Pancreas (tissue), 10 donors: Measurements from ENCODE around the gene KIF24. TPM values are rescaled to one million over a fixed set of nuclear protein-coding genes. Genes with fewer than 3 reads are reported as not detected.

Experiments
- ATAC-seq, 4 donors: fragments of 200-7000 bp; cut with Tn5 transposase; one replicate each; pipeline versions ENCODE4 v1.8.0 to v1.9.1; 2020; ENCODE audit warnings: mild to moderate bottlenecking in 4 of 4, moderate library complexity in 4 of 4
- DNase-seq, 6 donors: peaks; one replicate each; pipeline ENCODE4 v3.0.0-alpha.2; 2020
- FAIRE-seq: peaks from 2 replicates; lab custom pipeline; 2012; peaks lifted over from hg19 to GRCh38; lab: Jason Lieb, UNC
- H3K27ac ChIP-seq, 4 donors: fragments of 200-600 bp; sonication (generic); 1 replicate in 3 of 4; 2 replicates in 1 of 4; pipeline versions ENCODE4 v1.5.0 to v1.8.0; 2020
- H3K27me3 ChIP-seq, 4 donors: fragments of 200-600 bp; one replicate each; pipeline ENCODE4 v1.8.0; 2021
- H3K36me3 ChIP-seq, 3 donors: fragments of 200-600 bp; sonication (generic) in 1 of 3; one replicate each; pipeline versions ENCODE4 v1.5.0 to v1.8.0; 2020 to 2021
- H3K4me1 ChIP-seq, 3 donors: fragments of 200-600 bp; one replicate each; pipeline ENCODE4 v1.8.0; 2021
- H3K4me3 ChIP-seq, 4 donors: fragments of 200-600 bp; sonication (generic) in 2 of 4; one replicate each; pipeline versions ENCODE4 v1.5.0 to v1.8.0; 2020 to 2021
- H3K9me3 ChIP-seq, 4 donors: fragments of 200-600 bp; one replicate each; pipeline ENCODE4 v1.8.0; 2021
- WGBS, 2 donors: extraction: QIAGEN DNeasy Blood & Tissue Kit; methylation state at CpG; one replicate each; pipeline ENCODE4 v1.1.7; 2013; 5-methylcytosine and 5-hydroxymethylcytosine counted together
- intact Hi-C, 3 donors: fragments of 100-400 bp; cut with DNase I; formaldehyde crosslinking; loops; one replicate each; pipeline versions ENCODE4 v1.11.1 to v1.14.2; 2022
- polyA plus RNA-seq, 2 donors: library from polyadenylated mRNA; stranded (reverse); fragments of 200-250 nt; gene quantifications; one replicate each; pipeline ENCODE4 v1.2.3, GENCODE V29; 2013
- total RNA-seq, 6 donors: library from RNA; stranded (reverse); fragmentation: NEBNext Ultra II Directional in 4 of 6; extraction: Animal tissue kit (Norgen Biotek cat#: 25700) in 4 of 6; gene quantifications; one replicate each; pipeline versions ENCODE4 v1.2.1 to v1.2.4, GENCODE V29; 2021 to 2023
- TF ChIP-seq, protein P1 (sequence below), 4 donors: fragments of 200-600 bp; sonication (generic) in 3 of 4; IDR thresholded peaks; one replicate each; pipeline versions ENCODE4 v1.5.0 to v1.8.0; 2021; ENCODE audit warnings: antibody characterized with exemption in 4 of 4
- donor health status: healthy with polysubstance abuse.
- donor health status: DM: no; HTN: no; CAD: no; lungs with moderate emphysema.
- donor health status: DM: no; HTN: no; CAD: no.
- donor health status: control.
- donor health status: control.
- donor health status: Bipolar disorder and iron deficiency.
- donor health status: DM: yes; HTN: yes; CAD: no.
- donor health status: DM: no; HTN: no; CAD: no.
- donor health status: DM: no; HTN: no; CAD: no.
- donor health status: DM: yes; HTN: yes; CAD: no.

KIF24 gene, protein sequence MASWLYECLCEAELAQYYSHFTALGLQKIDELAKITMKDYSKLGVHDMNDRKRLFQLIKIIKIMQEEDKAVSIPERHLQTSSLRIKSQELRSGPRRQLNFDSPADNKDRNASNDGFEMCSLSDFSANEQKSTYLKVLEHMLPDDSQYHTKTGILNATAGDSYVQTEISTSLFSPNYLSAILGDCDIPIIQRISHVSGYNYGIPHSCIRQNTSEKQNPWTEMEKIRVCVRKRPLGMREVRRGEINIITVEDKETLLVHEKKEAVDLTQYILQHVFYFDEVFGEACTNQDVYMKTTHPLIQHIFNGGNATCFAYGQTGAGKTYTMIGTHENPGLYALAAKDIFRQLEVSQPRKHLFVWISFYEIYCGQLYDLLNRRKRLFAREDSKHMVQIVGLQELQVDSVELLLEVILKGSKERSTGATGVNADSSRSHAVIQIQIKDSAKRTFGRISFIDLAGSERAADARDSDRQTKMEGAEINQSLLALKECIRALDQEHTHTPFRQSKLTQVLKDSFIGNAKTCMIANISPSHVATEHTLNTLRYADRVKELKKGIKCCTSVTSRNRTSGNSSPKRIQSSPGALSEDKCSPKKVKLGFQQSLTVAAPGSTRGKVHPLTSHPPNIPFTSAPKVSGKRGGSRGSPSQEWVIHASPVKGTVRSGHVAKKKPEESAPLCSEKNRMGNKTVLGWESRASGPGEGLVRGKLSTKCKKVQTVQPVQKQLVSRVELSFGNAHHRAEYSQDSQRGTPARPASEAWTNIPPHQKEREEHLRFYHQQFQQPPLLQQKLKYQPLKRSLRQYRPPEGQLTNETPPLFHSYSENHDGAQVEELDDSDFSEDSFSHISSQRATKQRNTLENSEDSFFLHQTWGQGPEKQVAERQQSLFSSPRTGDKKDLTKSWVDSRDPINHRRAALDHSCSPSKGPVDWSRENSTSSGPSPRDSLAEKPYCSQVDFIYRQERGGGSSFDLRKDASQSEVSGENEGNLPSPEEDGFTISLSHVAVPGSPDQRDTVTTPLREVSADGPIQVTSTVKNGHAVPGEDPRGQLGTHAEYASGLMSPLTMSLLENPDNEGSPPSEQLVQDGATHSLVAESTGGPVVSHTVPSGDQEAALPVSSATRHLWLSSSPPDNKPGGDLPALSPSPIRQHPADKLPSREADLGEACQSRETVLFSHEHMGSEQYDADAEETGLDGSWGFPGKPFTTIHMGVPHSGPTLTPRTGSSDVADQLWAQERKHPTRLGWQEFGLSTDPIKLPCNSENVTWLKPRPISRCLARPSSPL (N-terminal part only)
- total RNA-seq (under 1 TPM; 0.37 to 0.69 (median 0.48) TPM), polyA plus RNA-seq (under 1 TPM; 0.38 to 0.52 TPM)

DNA sequence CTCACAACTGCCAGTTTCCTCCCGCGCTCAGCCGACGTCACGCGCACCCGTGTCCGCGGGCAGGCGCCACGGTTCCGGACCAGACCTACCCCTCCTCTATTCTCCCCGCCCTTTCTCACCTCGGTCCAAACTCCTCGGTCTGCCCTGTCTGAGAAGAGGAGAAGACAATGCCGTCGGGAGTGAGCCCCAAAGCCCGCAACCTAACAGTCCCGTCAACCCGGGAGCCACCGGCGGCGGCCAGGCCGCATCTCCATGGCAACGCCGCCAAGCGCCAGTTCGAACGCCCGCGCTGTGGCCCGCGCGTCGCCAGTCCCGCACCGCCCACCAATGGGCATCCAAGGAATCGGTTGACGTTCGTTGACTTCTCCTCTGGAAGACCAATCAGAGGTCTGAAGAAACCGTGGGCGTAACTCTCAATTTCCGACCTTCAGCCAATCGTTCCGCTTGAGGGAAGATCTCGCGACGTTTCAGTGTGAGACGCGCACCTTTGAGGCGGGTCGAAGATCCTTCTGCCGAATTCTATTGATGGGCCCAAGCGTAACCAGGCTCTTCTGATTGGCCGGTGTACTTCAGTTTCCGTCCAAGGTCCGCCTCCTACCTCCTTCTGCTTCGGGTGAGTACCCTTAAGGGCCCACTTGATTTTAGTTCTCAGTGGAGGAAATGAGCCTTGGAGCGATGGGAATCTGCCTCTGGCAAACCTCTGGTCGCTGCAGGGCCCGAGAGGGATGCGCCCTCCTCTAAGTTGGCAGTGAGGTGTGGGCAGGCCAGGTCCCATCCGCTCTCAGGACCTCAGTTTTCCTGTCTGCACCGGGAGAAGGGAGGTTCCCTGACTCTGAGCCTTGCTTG lies at the start of gene KIF24, which contains the start of gene NUDT2:
KIF24 (minus strand) TSS at position 282 of the 846 bp plus-strand sequence. CDS start 17,922 bp downstream, outside the sequence.
NUDT2 (plus strand) TSS at position 583 of the 846 bp plus-strand sequence. CDS start 9,471 bp downstream, outside the sequence.
- TF ChIP-seq, protein P1, sequence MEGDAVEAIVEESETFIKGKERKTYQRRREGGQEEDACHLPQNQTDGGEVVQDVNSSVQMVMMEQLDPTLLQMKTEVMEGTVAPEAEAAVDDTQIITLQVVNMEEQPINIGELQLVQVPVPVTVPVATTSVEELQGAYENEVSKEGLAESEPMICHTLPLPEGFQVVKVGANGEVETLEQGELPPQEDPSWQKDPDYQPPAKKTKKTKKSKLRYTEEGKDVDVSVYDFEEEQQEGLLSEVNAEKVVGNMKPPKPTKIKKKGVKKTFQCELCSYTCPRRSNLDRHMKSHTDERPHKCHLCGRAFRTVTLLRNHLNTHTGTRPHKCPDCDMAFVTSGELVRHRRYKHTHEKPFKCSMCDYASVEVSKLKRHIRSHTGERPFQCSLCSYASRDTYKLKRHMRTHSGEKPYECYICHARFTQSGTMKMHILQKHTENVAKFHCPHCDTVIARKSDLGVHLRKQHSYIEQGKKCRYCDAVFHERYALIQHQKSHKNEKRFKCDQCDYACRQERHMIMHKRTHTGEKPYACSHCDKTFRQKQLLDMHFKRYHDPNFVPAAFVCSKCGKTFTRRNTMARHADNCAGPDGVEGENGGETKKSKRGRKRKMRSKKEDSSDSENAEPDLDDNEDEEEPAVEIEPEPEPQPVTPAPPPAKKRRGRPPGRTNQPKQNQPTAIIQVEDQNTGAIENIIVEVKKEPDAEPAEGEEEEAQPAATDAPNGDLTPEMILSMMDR (IDR thresholded peaks at IDR 0.05), result no peak
- Histone ChIP-seq H3K27me3 (no peaks in the 10 kb centered on the region), H3K27ac (peak within 1 kb of the TSS; percentile 66 to 93 (median 79)), H3K36me3 (no peaks in the 10 kb centered on the region), H3K4me3 (peak within 1 kb of the TSS; percentile 39 to 85 (median 62)), H3K9me3 (no peaks in the 10 kb centered on the region), H3K4me1 (peaks cover 4 to 12% (median 9%) of the 10 kb centered on the region in 3 donors)
- DNase-seq (peak; percentile 93 to 99 (median 97)), ATAC-seq (peak; percentile 93 to 97 (median 94)), FAIRE-seq (peak; percentile 99)
- WGBS, 2 donors, result 0% methylated on average over 64 of the region's 64 CpGs
- intact Hi-C loops, result no loop called here

DNA sequence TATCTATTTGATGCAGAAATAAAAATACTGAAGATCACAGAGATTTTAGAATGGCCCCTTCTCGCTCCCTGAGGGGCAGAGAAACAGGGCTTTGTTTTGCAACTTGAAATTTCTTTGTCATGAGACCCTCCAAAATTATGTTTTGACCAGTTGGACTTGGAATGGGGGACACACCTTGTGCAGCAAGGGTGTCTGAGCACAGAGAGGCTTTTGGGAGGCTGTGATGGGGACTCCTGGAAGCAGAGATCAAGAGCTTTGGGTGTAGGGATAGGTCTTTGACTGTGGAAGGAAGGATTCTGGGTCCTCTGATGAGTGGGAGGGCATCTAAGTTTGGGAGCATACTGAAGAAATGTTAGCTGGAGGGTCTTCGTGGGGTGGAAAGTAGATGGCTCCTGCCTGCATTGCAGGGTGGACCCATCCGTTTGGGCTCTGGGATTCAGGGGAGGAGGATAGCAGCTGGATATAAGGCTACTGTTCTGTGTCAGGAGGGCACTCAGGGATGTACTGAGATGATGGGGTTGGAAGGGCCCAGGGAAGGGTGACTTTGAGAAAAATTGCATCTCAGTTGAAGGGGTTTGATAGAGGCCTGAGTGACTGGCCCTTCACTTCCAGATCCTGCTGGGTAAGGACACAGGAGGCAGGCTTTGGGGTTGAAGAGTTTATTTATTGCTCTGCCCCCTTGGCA lies 49.5 kb upstream of the KIF24 start:
- TF ChIP-seq, protein P1 (IDR thresholded peaks at IDR 0.05), result no peak
- intact Hi-C loops, result loop anchor here in 1 of 3 donors (5.0 kb wide), 1 partner anchor 46 kb away; no protein-coding TSS in a partner anchor
- Histone ChIP-seq H3K4me1 (peaks cover 11 to 23% (median 16%) of the 10 kb centered on the region in 3 donors), H3K27ac (no peak overlapping the region), H3K27me3 (no peaks in the 10 kb centered on the region), H3K9me3 (no peaks in the 10 kb centered on the region), H3K4me3 (no peak overlapping the region), H3K36me3 (no peaks in the 10 kb centered on the region)
- FAIRE-seq (no peak), ATAC-seq (no peak), DNase-seq (peak in 1 of 6 donors; percentile 13)
- 94% methylated on average over 3 of the region's 3 CpGs for WGBS, 2 donors

DNA sequence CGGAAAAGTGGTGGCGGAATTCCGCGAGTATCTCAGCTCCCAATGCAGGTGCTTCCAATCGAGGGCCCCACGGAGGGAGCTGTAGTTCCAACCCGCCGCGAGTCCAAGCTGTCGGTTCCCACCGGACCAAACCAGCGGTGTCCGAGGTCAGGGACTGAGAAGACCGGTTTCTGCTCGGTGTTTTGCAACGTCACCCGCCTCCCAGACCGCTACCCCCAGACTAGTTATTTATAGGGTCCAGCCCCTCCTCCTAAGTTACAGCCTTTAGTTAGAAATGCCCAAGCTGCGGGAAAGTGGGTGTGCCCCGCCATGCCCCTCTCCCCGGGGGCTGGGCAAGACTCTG lies 48.3 kb upstream of the KIF24 start:
- peak in 5 of 6 donors; percentile 63 to 84 (median 72) for DNase-seq
- Histone ChIP-seq H3K27me3 (no peaks in the 10 kb centered on the region), H3K4me3 (peak overlapping the region; percentile 6 to 73 (median 53)), H3K4me1 (peaks cover 11 to 23% (median 16%) of the 10 kb centered on the region in 3 donors), H3K27ac (peak overlapping the region; percentile 60 to 91 (median 76)), H3K36me3 (peaks cover 0 to 1% (median 0%) of the 10 kb centered on the region in 3 donors), H3K9me3 (no peaks in the 10 kb centered on the region)
- WGBS, 2 donors, result 1 to 2% methylated on average over 21 of the region's 21 CpGs
- no peak for FAIRE-seq
- TF ChIP-seq, protein P1 (IDR thresholded peaks at IDR 0.05), result no peak
- intact Hi-C loops, result loop anchor here in 2 of 3 donors (2.0 to 5.0 kb wide), 2 partner anchors 43 to 45 kb away; no protein-coding TSS in a partner anchor
- peak in 2 of 4 donors; percentile 1 for ATAC-seq
